ENCODE data around the gene ZNF618.

The ZNF618 gene

GRCh38 chr9:113991714-113992113, 115.6 kb downstream of the ZNF618 start:
- Histone ChIP-seq H3K36me3 (replicated peaks) (peaks cover 10% of the 10 kb centered on the region), H3K27me3 (replicated peaks) (no peaks in the 10 kb centered on the region), H3K4me3 (ENCODE audit: low read depth, low read length) (no peak overlapping the region), H3K27ac (no peak overlapping the region)
- no peak for TF ChIP-seq CTCF (IDR thresholded peaks at IDR 0.05; ENCODE audit: low read depth, low read length, missing control alignments)
- no peak for DNase-seq
- in situ Hi-C loops (cut with HindIII; ENCODE audit: low pct_ligation_motif_present, low sequenced_read_pairs), result no loop called here

- Histone ChIP-seq H3K27me3 (replicated peaks) (no peaks in the 10 kb centered on the region), H3K36me3 (replicated peaks) (peaks cover 10% of the 10 kb centered on the region), H3K4me3 (ENCODE audit: low read depth, low read length) (no peak overlapping the region), H3K27ac (no peak overlapping the region)
- in situ Hi-C loops (cut with HindIII; ENCODE audit: low pct_ligation_motif_present, low sequenced_read_pairs), result no loop called here
- DNase-seq, result no peak
- no peak for TF ChIP-seq CTCF (IDR thresholded peaks at IDR 0.05; ENCODE audit: low read depth, low read length, missing control alignments)
Observed at GRCh38 chr9:113992276-113992951, 116.3 kb downstream of the ZNF618 start.

GRCh38 chr9:113992994-113993393, 116.9 kb downstream of the ZNF618 start:
- Histone ChIP-seq H3K27ac (no peak overlapping the region), H3K36me3 (replicated peaks) (peaks cover 10% of the 10 kb centered on the region), H3K4me3 (ENCODE audit: low read depth, low read length) (no peak overlapping the region), H3K27me3 (replicated peaks) (no peaks in the 10 kb centered on the region)
- in situ Hi-C loops (cut with HindIII; ENCODE audit: low pct_ligation_motif_present, low sequenced_read_pairs), result no loop called here
- TF ChIP-seq CTCF (IDR thresholded peaks at IDR 0.05; ENCODE audit: low read depth, low read length, missing control alignments), result no peak
- DNase-seq, result no peak

GRCh38 chr9:113993838-113994540, 117.9 kb downstream of the ZNF618 start:
- H3K27ac ChIP-seq, result no peak overlapping the region
- H3K36me3 ChIP-seq (replicated peaks), result peaks cover 2% of the 10 kb centered on the region
- in situ Hi-C loops (cut with HindIII; ENCODE audit: low pct_ligation_motif_present, low sequenced_read_pairs), result no loop called here
- DNase-seq, result peak; percentile 49
- TF ChIP-seq CTCF (IDR thresholded peaks at IDR 0.05; ENCODE audit: low read depth, low read length, missing control alignments), result no peak
- H3K4me3 ChIP-seq (ENCODE audit: low read depth, low read length), result no peak overlapping the region
- H3K27me3 ChIP-seq (replicated peaks), result no peaks in the 10 kb centered on the region

- TF ChIP-seq CTCF (IDR thresholded peaks at IDR 0.05; ENCODE audit: low read depth, low read length, missing control alignments), result no peak
- in situ Hi-C loops (cut with HindIII; ENCODE audit: low pct_ligation_motif_present, low sequenced_read_pairs), result no loop called here
- no peak overlapping the region for H3K27ac ChIP-seq
- DNase-seq, result no peak
- no peak overlapping the region for H3K4me3 ChIP-seq (ENCODE audit: low read depth, low read length)
- no peaks in the 10 kb centered on the region for H3K27me3 ChIP-seq (replicated peaks)
- no peaks in the 10 kb centered on the region for H3K36me3 ChIP-seq (replicated peaks)
Observed at GRCh38 chr9:113995401-113995800, 119.3 kb downstream of the ZNF618 start.
